Measurements from ENCODE around the gene MB21D2. TPM values are rescaled to one million over a fixed set of nuclear protein-coding genes. Genes with fewer than 3 reads are reported as not detected.
A peak's percentile ranks its signal among the peaks of the same experiment; 100 is the strongest.

MB21D2 gene
- total RNA-seq, 1 donor from 2014 or later: 42.5 TPM

GRCh38 chr3:192835818-192836815 lies 81.5 kb downstream of the MB21D2 start:
- H3K27ac Mint-ChIP-seq (ENCODE audit: unreplicated experiment): peak overlapping the region; percentile 86
- peaks cover 20% of the 10 kb centered on the region for H3K9me3 Mint-ChIP-seq (ENCODE audit: unreplicated experiment)
- no peaks in the 10 kb centered on the region for H3K36me3 Mint-ChIP-seq (ENCODE audit: unreplicated experiment)
- H3K27me3 Mint-ChIP-seq (ENCODE audit: unreplicated experiment): peaks cover 9% of the 10 kb centered on the region
- H3K4me3 Mint-ChIP-seq (ENCODE audit: unreplicated experiment): peak overlapping the region; percentile 50
- no peak for TF ChIP-seq CTCF (IDR thresholded peaks at IDR 0.05; ENCODE audit: partially characterized antibody, unreplicated experiment)
- no peak for DNase-seq
- H3K4me1 Mint-ChIP-seq (ENCODE audit: low read depth, unreplicated experiment): peaks cover 63% of the 10 kb centered on the region

GRCh38 chr3:192834428-192834827 lies 83.2 kb downstream of the MB21D2 start:
- DNase-seq: no peak
- Mint-ChIP-seq H3K9me3 (ENCODE audit: unreplicated experiment) (peaks cover 26% of the 10 kb centered on the region), H3K27me3 (ENCODE audit: unreplicated experiment) (peaks cover 16% of the 10 kb centered on the region), H3K4me3 (ENCODE audit: unreplicated experiment) (peak overlapping the region; percentile 77), H3K27ac (ENCODE audit: unreplicated experiment) (peak overlapping the region; percentile 98), H3K4me1 (ENCODE audit: low read depth, unreplicated experiment) (peaks cover 72% of the 10 kb centered on the region), H3K36me3 (ENCODE audit: unreplicated experiment) (no peaks in the 10 kb centered on the region)
- no peak for TF ChIP-seq CTCF (IDR thresholded peaks at IDR 0.05; ENCODE audit: partially characterized antibody, unreplicated experiment)

GRCh38 chr3:192833177-192833890 lies 84.3 kb downstream of the MB21D2 start:
- H3K36me3 Mint-ChIP-seq (ENCODE audit: unreplicated experiment): no peaks in the 10 kb centered on the region
- TF ChIP-seq CTCF (IDR thresholded peaks at IDR 0.05; ENCODE audit: partially characterized antibody, unreplicated experiment): no peak
- DNase-seq: no peak
- H3K4me3 Mint-ChIP-seq (ENCODE audit: unreplicated experiment): peak overlapping the region; percentile 84
- peaks cover 24% of the 10 kb centered on the region for H3K9me3 Mint-ChIP-seq (ENCODE audit: unreplicated experiment)
- H3K27ac Mint-ChIP-seq (ENCODE audit: unreplicated experiment): peak overlapping the region; percentile 98
- H3K27me3 Mint-ChIP-seq (ENCODE audit: unreplicated experiment): peaks cover 16% of the 10 kb centered on the region
- peaks cover 74% of the 10 kb centered on the region for H3K4me1 Mint-ChIP-seq (ENCODE audit: low read depth, unreplicated experiment)

- DNase-seq: no peak
- Mint-ChIP-seq H3K27ac (ENCODE audit: unreplicated experiment) (peak overlapping the region; percentile 98), H3K9me3 (ENCODE audit: unreplicated experiment) (peaks cover 24% of the 10 kb centered on the region), H3K36me3 (ENCODE audit: unreplicated experiment) (no peaks in the 10 kb centered on the region), H3K4me1 (ENCODE audit: low read depth, unreplicated experiment) (peaks cover 71% of the 10 kb centered on the region), H3K27me3 (ENCODE audit: unreplicated experiment) (peaks cover 17% of the 10 kb centered on the region), H3K4me3 (ENCODE audit: unreplicated experiment) (peak overlapping the region; percentile 84)
- TF ChIP-seq CTCF (IDR thresholded peaks at IDR 0.05; ENCODE audit: partially characterized antibody, unreplicated experiment): no peak
These were observed 85.8 kb downstream of the MB21D2 start for GRCh38 chr3:192831801-192832347.
